MM.1S (cell line): Measurements from ENCODE around the gene UBE2E3.
A peak's percentile ranks its signal among the peaks of the same experiment; 100 is the strongest.

Experiments used
- DNase-seq: peaks from one replicate; pipeline ENCODE4 v3.0.0-alpha.2; 2015
- H2AFZ ChIP-seq: fragments of 300-600 bp; sonication (generic); 2 replicates; pipeline ENCODE4 v1.6.0; 2016; ENCODE audit warnings: antibody characterized with exemption, low read length
- H3F3A ChIP-seq: fragments of 300-600 bp; sonication (generic); 2 replicates; pipeline ENCODE4 v1.6.1; 2016; ENCODE audit warnings: mild to moderate bottlenecking, antibody characterized with exemption, low read length, moderate library complexity, mixed read lengths; ENCODE audit not compliant: insufficient read depth
- H3K27ac ChIP-seq: fragments of 300-600 bp; sonication (generic); 2 replicates; pipeline ENCODE4 v1.5.1; 2016; ENCODE audit warnings: mild to moderate bottlenecking, low read length
- H3K27me3 ChIP-seq: fragments of 300-600 bp; sonication (generic); replicated peaks from 2 replicates; pipeline ENCODE4 v1.6.0; 2016; ENCODE audit warnings: low read length; ENCODE audit not compliant: insufficient read depth
- H3K36me3 ChIP-seq: fragments of 300-600 bp; sonication (generic); replicated peaks from 2 replicates; pipeline ENCODE4 v1.6.1; 2016; ENCODE audit warnings: mild to moderate bottlenecking, low read length, mixed read lengths; ENCODE audit not compliant: insufficient read depth
- H3K4me1 ChIP-seq: fragments of 300-600 bp; sonication (generic); 2 replicates; pipeline ENCODE4 v1.6.1; 2016; ENCODE audit warnings: low read length, mixed read lengths
- H3K4me2 ChIP-seq: fragments of 300-600 bp; sonication (generic); 2 replicates; pipeline ENCODE4 v1.6.0; 2016; ENCODE audit warnings: low read depth, low read length
- H3K4me3 ChIP-seq: fragments of 300-600 bp; sonication (generic); 2 replicates; pipeline ENCODE4 v1.5.1; 2016; ENCODE audit warnings: low read length, mixed read lengths
- H3K79me2 ChIP-seq: fragments of 300-600 bp; sonication (generic); 2 replicates; pipeline ENCODE4 v1.6.1; 2016; ENCODE audit warnings: mixed run types, low read length, mixed read lengths
- H3K9ac ChIP-seq: fragments of 300-600 bp; sonication (generic); 2 replicates; pipeline ENCODE4 v1.6.1; 2016; ENCODE audit warnings: low read length, mixed read lengths
- H3K9me2 ChIP-seq: fragments of 300-600 bp; sonication (generic); replicated peaks from 2 replicates; pipeline ENCODE4 v1.6.1; 2016; ENCODE audit warnings: mild to moderate bottlenecking, low read length, mixed read lengths; ENCODE audit not compliant: insufficient read depth
- H3K9me3 ChIP-seq: fragments of 300-600 bp; sonication (generic); replicated peaks from 2 replicates; pipeline ENCODE4 v1.6.1; 2016; ENCODE audit warnings: mild to moderate bottlenecking, low read length, mixed read lengths; ENCODE audit not compliant: insufficient read depth
- H4K20me1 ChIP-seq: fragments of 300-600 bp; sonication (generic); 2 replicates; pipeline ENCODE4 v1.6.1; 2016; ENCODE audit warnings: mild to moderate bottlenecking, low read length, moderate library complexity, mixed read lengths; ENCODE audit not compliant: insufficient read depth
- CTCF ChIP-seq: fragments of 300-600 bp; sonication (generic); IDR thresholded peaks from 2 replicates; pipeline ENCODE4 v1.5.1; 2016; ENCODE audit warnings: antibody characterized with exemption, low read length, mixed read lengths
- EZH2 ChIP-seq: fragments of 300-600 bp; sonication (generic); optimal IDR thresholded peaks from 2 replicates; pipeline ENCODE3; 2017; ENCODE audit warnings: low read depth, mild to moderate bottlenecking, antibody characterized with exemption, low read length, mixed read lengths
- EZH2phosphoT487 ChIP-seq: fragments of 300-600 bp; sonication (generic); IDR thresholded peaks from 2 replicates; pipeline ENCODE4 v1.6.1; 2018; ENCODE audit warnings: antibody characterized with exemption, low read length

UBE2E3 gene

DNA sequence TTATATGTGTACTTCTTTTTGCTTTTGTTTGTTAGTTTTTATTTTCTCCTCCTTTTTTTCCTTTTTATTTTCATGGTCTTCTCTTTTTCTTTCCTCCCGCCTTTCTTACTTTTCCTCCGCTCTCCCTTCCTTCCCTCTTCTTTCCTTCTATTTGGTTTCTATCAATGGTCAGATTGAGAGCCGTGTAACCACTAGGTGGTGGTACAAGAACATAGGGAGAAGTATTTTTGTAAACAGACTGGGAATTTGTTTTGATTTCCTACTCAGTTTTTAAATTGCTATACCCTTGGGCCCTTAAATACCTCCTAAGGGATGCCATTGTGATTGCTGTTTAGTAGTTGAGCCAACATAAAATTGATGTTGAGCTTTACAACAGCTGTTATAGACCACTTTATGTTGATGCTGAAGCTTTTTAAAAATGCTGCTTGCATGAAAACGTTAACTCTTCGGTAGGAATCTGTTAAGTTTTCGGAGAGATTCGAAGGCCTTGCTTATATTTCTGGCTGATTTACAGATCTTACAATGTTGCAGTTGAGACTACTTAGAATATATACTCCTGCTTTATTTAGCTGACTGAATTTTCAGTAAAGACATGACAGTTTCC lies 124.2 kb downstream of the UBE2E3 start:
- Histone ChIP-seq H3K27me3 (no peaks in the 10 kb centered on the region), H3K79me2 (no peaks in the 10 kb centered on the region), H3K9ac (no peak overlapping the region), H4K20me1 (no peaks in the 10 kb centered on the region), H3F3A (no peaks in the 10 kb centered on the region), H3K36me3 (no peaks in the 10 kb centered on the region), H2AFZ (no peak overlapping the region), H3K4me2 (no peak overlapping the region), H3K4me1 (0 out of 2 replicates have a peak, but pooled peaks cover 5% of the 10 kb centered on the region), H3K4me3 (no peak overlapping the region), H3K9me3 (no peaks in the 10 kb centered on the region), H3K9me2 (no peaks in the 10 kb centered on the region), H3K27ac (no peak overlapping the region)
- peak; percentile 90 for TF ChIP-seq CTCF
- TF ChIP-seq EZH2: no peak
- TF ChIP-seq EZH2phosphoT487: no peak
- peak; percentile 46 for DNase-seq

- H3K27me3 ChIP-seq: no peaks in the 10 kb centered on the region
- H3K4me1 ChIP-seq: 0 out of 2 replicates have a peak, but pooled peaks cover 5% of the 10 kb centered on the region
- TF ChIP-seq EZH2: no peak
- no peak for TF ChIP-seq EZH2phosphoT487
- no peak for TF ChIP-seq CTCF
- no peak overlapping the region for H2AFZ ChIP-seq
- H3K9me3 ChIP-seq: no peaks in the 10 kb centered on the region
- H4K20me1 ChIP-seq: no peaks in the 10 kb centered on the region
- H3K79me2 ChIP-seq: no peaks in the 10 kb centered on the region
- no peaks in the 10 kb centered on the region for H3F3A ChIP-seq
- H3K9me2 ChIP-seq: no peaks in the 10 kb centered on the region
- H3K9ac ChIP-seq: no peak overlapping the region
- no peak for DNase-seq
- no peak overlapping the region for H3K4me3 ChIP-seq
- no peak overlapping the region for H3K27ac ChIP-seq
- H3K36me3 ChIP-seq: no peaks in the 10 kb centered on the region
- H3K4me2 ChIP-seq: no peak overlapping the region
These were observed 125.2 kb downstream of the UBE2E3 start for GRCh38 chr2:181105562-181105961.

DNA sequence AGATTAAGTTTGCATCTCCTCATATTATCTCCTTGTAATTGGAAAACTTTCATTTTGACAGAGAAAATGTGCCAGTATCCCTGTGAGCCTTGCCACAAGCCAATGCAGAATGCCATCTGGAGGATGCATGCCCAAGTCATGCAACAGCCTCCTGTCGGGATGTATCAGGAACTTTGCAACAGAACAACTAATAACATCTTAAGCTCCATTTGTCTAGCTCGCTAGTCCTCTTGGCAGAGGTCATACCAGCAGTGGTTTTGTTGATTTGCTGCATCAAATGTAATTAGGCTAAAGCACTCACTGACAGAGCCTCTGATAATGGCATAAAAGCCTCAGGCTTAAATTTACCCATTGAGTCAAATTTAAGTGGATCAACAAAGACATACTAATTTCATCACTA lies 125.8 kb downstream of the UBE2E3 start:
- H3K9ac ChIP-seq: no peak overlapping the region
- TF ChIP-seq EZH2: no peak
- no peak for TF ChIP-seq CTCF
- TF ChIP-seq EZH2phosphoT487: no peak
- no peaks in the 10 kb centered on the region for H3K9me2 ChIP-seq
- H2AFZ ChIP-seq: no peak overlapping the region
- H3K79me2 ChIP-seq: no peaks in the 10 kb centered on the region
- no peak overlapping the region for H3K4me3 ChIP-seq
- no peak overlapping the region for H3K4me2 ChIP-seq
- 0 out of 2 replicates have a peak, but pooled peaks cover 5% of the 10 kb centered on the region for H3K4me1 ChIP-seq
- no peak overlapping the region for H3K27ac ChIP-seq
- H3K27me3 ChIP-seq: no peaks in the 10 kb centered on the region
- DNase-seq: no peak
- no peaks in the 10 kb centered on the region for H3K9me3 ChIP-seq
- no peaks in the 10 kb centered on the region for H3K36me3 ChIP-seq
- no peaks in the 10 kb centered on the region for H4K20me1 ChIP-seq
- no peaks in the 10 kb centered on the region for H3F3A ChIP-seq
